Measurements from ENCODE around the gene OTOS.

DNA sequence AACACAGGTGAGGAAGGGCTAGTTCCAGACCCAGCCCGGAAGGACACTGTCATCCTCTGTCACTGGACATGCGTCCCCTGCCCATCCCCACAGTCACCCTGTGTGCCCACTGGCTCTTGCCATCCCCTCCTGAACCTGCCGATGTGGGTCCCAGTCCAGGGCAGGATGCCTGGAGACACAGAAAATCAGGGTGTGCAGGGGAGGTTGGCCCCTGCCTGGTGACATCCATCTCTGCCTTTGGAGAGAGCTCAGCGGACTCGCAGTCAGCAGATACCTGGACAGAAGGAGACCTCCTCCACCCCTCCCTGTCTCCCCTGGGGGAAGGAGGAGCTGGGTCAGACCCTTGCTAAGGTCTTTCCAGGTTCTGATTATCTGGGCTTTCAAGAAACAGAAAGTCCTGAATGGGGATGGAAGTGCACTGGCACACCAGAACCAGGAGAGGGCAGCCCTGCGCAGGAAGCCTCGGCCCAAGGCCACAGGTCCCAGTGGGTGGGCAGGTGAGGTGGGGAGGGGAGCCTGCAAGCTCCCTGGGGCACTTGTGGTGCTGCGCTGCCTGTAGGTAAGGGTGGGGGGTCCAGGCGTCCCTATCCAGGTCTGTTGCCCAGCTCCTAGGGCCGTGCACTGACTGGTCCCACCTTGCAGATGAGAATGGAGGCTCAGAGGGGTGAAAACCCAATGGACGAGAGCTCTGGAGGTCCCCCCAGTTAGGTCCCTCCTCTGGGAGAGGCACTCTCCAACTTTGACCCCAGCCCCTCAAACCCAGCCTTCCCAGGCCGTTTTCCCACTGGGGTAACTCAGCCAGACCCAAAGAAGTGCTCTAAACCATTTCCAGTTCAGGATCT is 9.7 kb upstream of the OTOS start:
- TF ChIP-seq EZH2 (conservative IDR thresholded peaks at IDR 0.05; ENCODE audit: low read depth, low read length) (no peak), JUND (CRISPR knock-in tag; IDR thresholded peaks at IDR 0.05) (no peak), ZNF563 (CRISPR knock-in tag; IDR thresholded peaks at IDR 0.05) (no peak), SUZ12 (IDR thresholded peaks at IDR 0.05; ENCODE audit: low read depth, low read length) (no peak), HNRNPUL1 (IDR thresholded peaks at IDR 0.05; ENCODE audit: low read depth, low read length) (no peak)
- TF ChIP-seq, protein P1, sequence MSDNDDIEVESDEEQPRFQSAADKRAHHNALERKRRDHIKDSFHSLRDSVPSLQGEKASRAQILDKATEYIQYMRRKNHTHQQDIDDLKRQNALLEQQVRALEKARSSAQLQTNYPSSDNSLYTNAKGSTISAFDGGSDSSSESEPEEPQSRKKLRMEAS (IDR thresholded peaks at IDR 0.05), result no peak
